Stimulated activated CD8-positive, alpha-beta memory T cell treated with anti-CD3 and anti-CD28 coated beads, Interleukin-15, amount 100 ng/mL, for 4 hours (primary cell): ENCODE results near the gene NOS1AP.

Experiments
- DNase-seq, 2 donors: peaks; one replicate each; pipeline ENCODE4 v3.0.0-alpha.2; 2020; ENCODE audit warnings: low read depth in 2 of 2

The NOS1AP gene

GRCh38 chr1:162367073-162367472 lies 297.6 kb downstream of the NOS1AP start:
- DNase-seq, result no peak

- no peak for DNase-seq
These were observed 298.3 kb downstream of the NOS1AP start for GRCh38 chr1:162367772-162368171.

GRCh38 chr1:162368451-162368850 lies 299.0 kb downstream of the NOS1AP start:
- no peak for DNase-seq

- no peak for DNase-seq
These were observed 300.1 kb downstream of the NOS1AP start for GRCh38 chr1:162369571-162369970.

- DNase-seq, result no peak
These were observed 300.7 kb downstream of the NOS1AP start for GRCh38 chr1:162370161-162370560.

GRCh38 chr1:162370721-162371120 lies 301.2 kb downstream of the NOS1AP start:
- no peak for DNase-seq

- no peak for DNase-seq
These were observed 302.1 kb downstream of the NOS1AP start for GRCh38 chr1:162371611-162372010.

GRCh38 chr1:162372159-162373071 lies 302.9 kb downstream of the NOS1AP start:
- DNase-seq, result no peak

- DNase-seq, result no peak
These were observed 303.6 kb downstream of the NOS1AP start for GRCh38 chr1:162373072-162373427.

GRCh38 chr1:162373541-162374260 lies 304.2 kb downstream of the NOS1AP start:
- no peak for DNase-seq

GRCh38 chr1:162374406-162374805 lies 304.9 kb downstream of the NOS1AP start:
- DNase-seq, result no peak

GRCh38 chr1:162375463-162375862 lies 306.0 kb downstream of the NOS1AP start:
- no peak for DNase-seq

- DNase-seq, result no peak
These were observed 307.2 kb downstream of the NOS1AP start, which contains the start of gene SPATA46 for GRCh38 chr1:162376691-162377090. TSS of gene SPATA46 (minus strand) at chr1:162376854. CDS start at chr1:162376790, 64 bp downstream.

GRCh38 chr1:162380061-162380846 lies 310.8 kb downstream of the NOS1AP start:
- no peak for DNase-seq

GRCh38 chr1:162381383-162381782 lies 311.9 kb downstream of the NOS1AP start, which contains the start of gene C1orf226:
TSS of gene C1orf226 (plus strand) at chr1:162381728. CDS start at chr1:162381902, 174 bp downstream.
- DNase-seq, result no peak

GRCh38 chr1:162381941-162382750 lies 312.7 kb downstream of the NOS1AP start:
- no peak for DNase-seq

- no peak for DNase-seq
These were observed 313.6 kb downstream of the NOS1AP start for GRCh38 chr1:162383091-162383490.

- no peak for DNase-seq
These were observed 314.0 kb downstream of the NOS1AP start for GRCh38 chr1:162383516-162383915.

- no peak for DNase-seq
These were observed 314.6 kb downstream of the NOS1AP start for GRCh38 chr1:162384116-162384515.

GRCh38 chr1:162384601-162385279 lies 315.2 kb downstream of the NOS1AP start:
- DNase-seq, result no peak

- no peak for DNase-seq
These were observed 315.8 kb downstream of the NOS1AP start for GRCh38 chr1:162385280-162385623.
